Aorta (tissue), 5 donors: ENCODE measurements around the gene TP53I3. TPM values are rescaled to one million over a fixed set of nuclear protein-coding genes. Genes with fewer than 3 reads are reported as not detected.
A peak's percentile ranks its signal among the peaks of the same experiment; 100 is the strongest.
"Not testable (repeated sequence)": the region's sequence is repeated elsewhere in the genome, so short reads cannot be mapped to it uniquely, and the experiment has no call there.

Experiments used
- ATAC-seq: fragments of 200-7000 bp; cut with Tn5 transposase; one replicate; pipeline ENCODE4 v1.9.1; 2022; ENCODE audit warnings: moderate library complexity; ENCODE audit not compliant: low FRiP score
- DNase-seq, 2 donors: peaks; one replicate each; pipeline ENCODE4 v3.0.0-alpha.2; 2020
- H3K27ac ChIP-seq, 2 donors: one replicate each; pipeline ENCODE4 v1.5.1; 2013; ENCODE audit warnings: low read length in 2 of 2, mild to moderate bottlenecking in 2 of 2, moderate library complexity in 2 of 2, control low read depth in 1 of 2, inconsistent platforms in 1 of 2, low read depth in 1 of 2
- H3K27me3 ChIP-seq, 2 donors: one replicate each; pipeline ENCODE4 v1.6.1; 2013; ENCODE audit warnings: control low read depth in 1 of 2, low read length in 1 of 2, mild to moderate bottlenecking in 1 of 2, moderate library complexity in 1 of 2; ENCODE audit not compliant: insufficient read depth in 2 of 2, control insufficient read depth in 1 of 2
- H3K36me3 ChIP-seq, 2 donors: one replicate each; pipeline ENCODE4 v1.6.1; 2013; ENCODE audit warnings: control low read depth in 1 of 2, low read length in 1 of 2, mild to moderate bottlenecking in 1 of 2; ENCODE audit not compliant: insufficient read depth in 2 of 2, control insufficient read depth in 1 of 2
- H3K4me1 ChIP-seq, 2 donors: one replicate each; pipeline ENCODE4 v1.6.1; 2013; ENCODE audit warnings: low read length in 2 of 2, control low read depth in 1 of 2, mild to moderate bottlenecking in 1 of 2, moderate library complexity in 1 of 2; ENCODE audit not compliant: insufficient read depth in 2 of 2, control insufficient read depth in 1 of 2
- H3K4me3 ChIP-seq, 2 donors: one replicate each; pipeline ENCODE4 v1.5.1; 2013; ENCODE audit warnings: low read length in 2 of 2, control low read depth in 1 of 2, mild to moderate bottlenecking in 1 of 2
- H3K9me3 ChIP-seq: one replicate; pipeline ENCODE4 v1.6.1; 2013; ENCODE audit warnings: mild to moderate bottlenecking, low read length; ENCODE audit not compliant: control insufficient read depth
- WGBS, 2 donors: extraction: QIAGEN DNeasy Blood & Tissue Kit; methylation state at CpG; one replicate each; pipeline ENCODE4 v1.1.7; 2013; 5-methylcytosine and 5-hydroxymethylcytosine counted together
- intact Hi-C, 2 donors: fragments of 100-400 bp; cut with DNase I; formaldehyde crosslinking; loops; one replicate each; pipeline versions ENCODE4 v1.14.2 to v1.15.0; 2022
- polyA plus RNA-seq, 2 donors: library from polyadenylated mRNA; stranded (reverse); fragments of 200-250 nt; gene quantifications; one replicate each; pipeline ENCODE4 v1.2.3, GENCODE V29; 2013
- total RNA-seq, 2 donors: library from RNA; stranded (reverse); fragmentation: NEBNext Ultra II Directional; extraction: Animal tissue kit (Norgen Biotek cat#: 25700); gene quantifications; one replicate each; pipeline ENCODE4 v1.2.1, GENCODE V29; 2021
- donor health status: healthy with polysubstance abuse.
- donor health status: Bipolar disorder and iron deficiency.
- donor health status: DM: no; HTN: no; CAD: no.
- donor health status: DM: no; HTN: no; CAD: no.
- donor health status: DM: yes; HTN: yes; CAD: no.

The TP53I3 gene
- total and polyA plus RNA-seq, 4 donors: 7.3 to 35.5 (median 25.6) TPM

- intact Hi-C loops: no loop called here
- H3K9me3 ChIP-seq: no peaks in the 10 kb centered on the region
- no peak overlapping the region for H3K27ac ChIP-seq
- 77 to 93% methylated on average over 4 of the region's 4 CpGs for WGBS, 2 donors
- no peaks in the 10 kb centered on the region for H3K4me1 ChIP-seq
- H3K36me3 ChIP-seq: no peaks in the 10 kb centered on the region
- H3K27me3 ChIP-seq: no peaks in the 10 kb centered on the region
- ATAC-seq: no peak
- H3K4me3 ChIP-seq: no peak overlapping the region
- DNase-seq: no peak
These were observed 20.3 kb upstream of the TP53I3 start for GRCh38 chr2:24104906-24105305.

DNA sequence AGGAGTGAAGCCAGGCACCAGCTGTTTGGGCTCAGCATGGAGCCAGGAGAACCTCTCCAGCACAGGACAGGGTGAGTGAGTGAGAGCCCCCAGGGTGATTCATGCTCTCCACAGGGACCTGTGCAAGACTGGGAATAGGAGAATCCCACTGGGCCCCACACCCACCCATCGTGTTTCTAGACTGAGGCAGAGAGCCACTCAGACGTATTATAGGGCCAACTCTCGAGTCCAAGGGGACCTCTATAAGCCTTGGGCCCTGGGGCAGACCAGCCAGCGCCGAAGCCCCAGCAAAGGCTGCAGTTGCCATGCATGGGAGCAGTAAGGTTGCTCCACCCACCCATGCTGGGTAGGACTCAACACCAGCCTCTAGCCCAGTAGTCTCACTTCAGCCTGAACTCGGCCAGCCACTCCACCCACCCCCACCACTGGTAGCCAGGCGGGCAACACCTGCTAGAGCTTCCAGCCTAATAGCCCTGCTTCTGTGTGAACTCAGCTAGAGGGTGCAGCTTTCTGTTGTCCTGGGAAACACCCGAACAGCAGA is 19.5 kb upstream of the TP53I3 start:
- peak; percentile 41 for ATAC-seq
- intact Hi-C loops: no loop called here

GRCh38 chr2:24102677-24103076 is 18.0 kb upstream of the TP53I3 start:
- Histone ChIP-seq H3K9me3 (no peaks in the 10 kb centered on the region), H3K27ac (no peak overlapping the region), H3K4me1 (no peaks in the 10 kb centered on the region), H3K27me3 (no peaks in the 10 kb centered on the region), H3K4me3 (no peak overlapping the region), H3K36me3 (no peaks in the 10 kb centered on the region)
- no peak for ATAC-seq
- DNase-seq: no peak
- WGBS, 2 donors: 82% methylated on average over 1 of the region's 1 CpG
- intact Hi-C loops: no loop called here

More for the DNA sequence above, 19.5 kb upstream of the TP53I3 start:
- H3K4me1 ChIP-seq: no peaks in the 10 kb centered on the region
- 94 to 96% methylated on average over 8 of the region's 8 CpGs for WGBS, 2 donors
- no peak for DNase-seq
- H3K4me3 ChIP-seq: no peak overlapping the region
- H3K27ac ChIP-seq: no peak overlapping the region
- no peaks in the 10 kb centered on the region for H3K9me3 ChIP-seq
- H3K36me3 ChIP-seq: no peaks in the 10 kb centered on the region
- no peaks in the 10 kb centered on the region for H3K27me3 ChIP-seq

- intact Hi-C loops: no loop called here
- no peaks in the 10 kb centered on the region for H3K4me1 ChIP-seq
- no peak overlapping the region for H3K27ac ChIP-seq
- H3K36me3 ChIP-seq: no peaks in the 10 kb centered on the region
- no peaks in the 10 kb centered on the region for H3K9me3 ChIP-seq
- no peak for DNase-seq
- H3K27me3 ChIP-seq: no peaks in the 10 kb centered on the region
- 62 to 84% methylated on average over 2 of the region's 2 CpGs for WGBS, 2 donors
- H3K4me3 ChIP-seq: no peak overlapping the region
- ATAC-seq: no peak
These were observed 17.4 kb upstream of the TP53I3 start for GRCh38 chr2:24101992-24102391.

DNA sequence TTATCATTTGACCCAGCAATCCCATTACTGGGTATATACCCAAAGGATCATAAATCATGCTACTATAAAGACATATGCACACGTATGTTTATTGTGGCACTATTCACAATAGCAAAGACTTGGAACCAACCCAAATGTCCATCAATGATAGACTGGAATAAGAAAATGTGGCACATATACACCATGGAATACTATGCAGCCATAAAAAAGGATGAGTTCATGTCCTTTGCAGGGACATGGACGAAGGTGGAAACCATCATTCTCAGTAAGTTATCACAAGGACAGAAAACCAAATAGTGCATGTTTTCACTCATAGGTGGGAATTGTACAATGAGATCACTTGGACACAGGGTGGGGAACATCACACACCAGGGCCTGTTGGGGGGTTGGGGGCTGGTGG is 16.1 kb upstream of the TP53I3 start:
- H3K4me1 ChIP-seq, H3K4me3 ChIP-seq, H3K36me3 ChIP-seq, intact Hi-C loops, H3K27ac ChIP-seq, H3K27me3 ChIP-seq, ATAC-seq, H3K9me3 ChIP-seq, DNase-seq: not testable (repeated sequence)
- 81 to 91% methylated on average over 2 of the region's 2 CpGs for WGBS, 2 donors

GRCh38 chr2:24095171-24095677 is 10.6 kb upstream of the TP53I3 start:
- intact Hi-C loops, DNase-seq, ATAC-seq, H3K4me1 ChIP-seq, H3K4me3 ChIP-seq, H3K36me3 ChIP-seq, H3K27ac ChIP-seq, H3K9me3 ChIP-seq, H3K27me3 ChIP-seq: not testable (repeated sequence)
- WGBS, 2 donors: 65 to 82% methylated on average over 16 to 17 of the region's 17 CpGs

GRCh38 chr2:24093270-24093669 is 8.6 kb upstream of the TP53I3 start:
- H3K36me3 ChIP-seq, H3K4me3 ChIP-seq, H3K27me3 ChIP-seq, H3K27ac ChIP-seq, DNase-seq, H3K4me1 ChIP-seq, H3K9me3 ChIP-seq, ATAC-seq, intact Hi-C loops: not testable (repeated sequence)
- 98 to 99% methylated on average over 5 of the region's 5 CpGs for WGBS, 2 donors

- H3K4me3 ChIP-seq: no peak overlapping the region
- H3K36me3 ChIP-seq: no peaks in the 10 kb centered on the region
- no peaks in the 10 kb centered on the region for H3K9me3 ChIP-seq
- ATAC-seq (no peak), DNase-seq (no peak)
- H3K27me3 ChIP-seq: no peaks in the 10 kb centered on the region
- intact Hi-C loops: loop anchor here (10.0 kb wide), 1 partner anchor 264 kb away; no protein-coding TSS in a partner anchor
- H3K27ac ChIP-seq: no peak overlapping the region
- WGBS, 2 donors: 58 to 92% methylated on average over 2 of the region's 2 CpGs
- H3K4me1 ChIP-seq: no peaks in the 10 kb centered on the region
These were observed 4.3 kb upstream of the TP53I3 start for GRCh38 chr2:24088821-24089359.

- 76% methylated on average over 3 of the region's 3 CpGs for WGBS, 2 donors
- no peaks in the 10 kb centered on the region for H3K27me3 ChIP-seq
- H3K4me3 ChIP-seq: no peak overlapping the region
- ATAC-seq (no peak), DNase-seq (no peak)
- no peak overlapping the region for H3K27ac ChIP-seq
- intact Hi-C loops: loop anchor here (10.0 kb wide), 1 partner anchor 262 kb away; no protein-coding TSS in a partner anchor
- H3K36me3 ChIP-seq: no peaks in the 10 kb centered on the region
- no peaks in the 10 kb centered on the region for H3K4me1 ChIP-seq
- H3K9me3 ChIP-seq: no peaks in the 10 kb centered on the region
These were observed 2.4 kb upstream of the TP53I3 start for GRCh38 chr2:24087032-24087431.
